CD4-positive, CD25-positive, alpha-beta regulatory T cell (primary cell): ENCODE measurements around the gene CORO2A. TPM values are rescaled to one million over a fixed set of nuclear protein-coding genes. Genes with fewer than 3 reads are reported as not detected.

Source experiments
- ATAC-seq, 2 donors: fragments of 150-1000 bp; cut with Tn5 transposase; one replicate each; pipeline ENCODE4 v1.10.0; 2021; ENCODE audit warnings: low read depth in 2 of 2, moderate number of reproducible peaks in 2 of 2, moderate library complexity in 1 of 2
- DNase-seq, 3 donors: peaks; one replicate each; pipeline versions ENCODE4 v3.0.0 to v3.0.0-alpha.2; 2012 to 2022; ENCODE audit warnings: mixed read lengths in 1 of 3
- H3K27ac ChIP-seq: one replicate; pipeline ENCODE4 v1.7.0; 2013; ENCODE audit warnings: mild to moderate bottlenecking, low read length; ENCODE audit not compliant: insufficient read depth, poor library complexity, severe bottlenecking
- H3K27me3 ChIP-seq: one replicate; pipeline ENCODE4 v1.7.0; 2013; ENCODE audit warnings: low read length; ENCODE audit not compliant: control insufficient read depth, insufficient read depth
- H3K36me3 ChIP-seq: one replicate; pipeline ENCODE4 v1.7.0; 2013; ENCODE audit warnings: mild to moderate bottlenecking, low read length, moderate library complexity; ENCODE audit not compliant: control insufficient read depth, insufficient read depth
- H3K4me1 ChIP-seq: 2 replicates; pipeline ENCODE4 v1.7.0; 2013; ENCODE audit warnings: mild to moderate bottlenecking, low read length; ENCODE audit not compliant: insufficient read depth, control insufficient read depth, poor library complexity, severe bottlenecking
- H3K4me3 ChIP-seq: one replicate; pipeline ENCODE4 v1.7.0; 2013; ENCODE audit warnings: low read depth, mild to moderate bottlenecking, low read length, moderate library complexity
- H3K9me3 ChIP-seq, 2 experiments: 1 replicate in 1 of 2; 2 replicates in 1 of 2; pipeline ENCODE4 v1.7.0; 2013; ENCODE audit warnings: low read length in 2 of 2, mild to moderate bottlenecking in 1 of 2, moderate library complexity in 1 of 2; ENCODE audit not compliant: control insufficient read depth in 2 of 2
- H3K27ac Mint-ChIP-seq, 3 donors: one replicate each; pipeline ENCODE4 v1.8.0; 2020 to 2022; ENCODE audit warnings: mild to moderate bottlenecking in 3 of 3, mixed read lengths in 3 of 3, moderate library complexity in 2 of 3
- H3K27me3 Mint-ChIP-seq: one replicate; pipeline ENCODE4 v1.8.0; 2022; ENCODE audit warnings: mild to moderate bottlenecking, mixed read lengths
- H3K36me3 Mint-ChIP-seq: one replicate; pipeline ENCODE4 v1.8.0; 2020; ENCODE audit warnings: mixed read lengths
- H3K4me1 Mint-ChIP-seq, 4 donors: one replicate each; pipeline ENCODE4 v1.8.0; 2020 to 2022; ENCODE audit warnings: mixed read lengths in 4 of 4, mild to moderate bottlenecking in 1 of 4
- H3K4me3 Mint-ChIP-seq, 4 donors: one replicate each; pipeline ENCODE4 v1.8.0; 2020 to 2022; ENCODE audit warnings: mild to moderate bottlenecking in 4 of 4, mixed read lengths in 4 of 4, moderate library complexity in 3 of 4
- H3K9me3 Mint-ChIP-seq, 7 donors: one replicate each; pipeline ENCODE4 v1.8.0; 2020 to 2022; ENCODE audit warnings: mixed read lengths in 7 of 7, mild to moderate bottlenecking in 3 of 7, moderate library complexity in 2 of 7
- polyA plus RNA-seq, 4 donors: library from polyadenylated mRNA; unstranded; fragments of 300-500 nt; fragmentation: Illumina TruSeq; gene quantifications; one replicate each; pipeline ENCODE4 v1.2.3, GENCODE V29; 2021
- total RNA-seq: library from RNA; stranded (reverse); gene quantifications from one replicate; pipeline ENCODE4 v1.2.3, GENCODE V29; 2022

CORO2A gene
- total and polyA plus RNA-seq, 5 donors from 2014 or later: 13.4 to 27.0 (median 14.1) TPM

DNA sequence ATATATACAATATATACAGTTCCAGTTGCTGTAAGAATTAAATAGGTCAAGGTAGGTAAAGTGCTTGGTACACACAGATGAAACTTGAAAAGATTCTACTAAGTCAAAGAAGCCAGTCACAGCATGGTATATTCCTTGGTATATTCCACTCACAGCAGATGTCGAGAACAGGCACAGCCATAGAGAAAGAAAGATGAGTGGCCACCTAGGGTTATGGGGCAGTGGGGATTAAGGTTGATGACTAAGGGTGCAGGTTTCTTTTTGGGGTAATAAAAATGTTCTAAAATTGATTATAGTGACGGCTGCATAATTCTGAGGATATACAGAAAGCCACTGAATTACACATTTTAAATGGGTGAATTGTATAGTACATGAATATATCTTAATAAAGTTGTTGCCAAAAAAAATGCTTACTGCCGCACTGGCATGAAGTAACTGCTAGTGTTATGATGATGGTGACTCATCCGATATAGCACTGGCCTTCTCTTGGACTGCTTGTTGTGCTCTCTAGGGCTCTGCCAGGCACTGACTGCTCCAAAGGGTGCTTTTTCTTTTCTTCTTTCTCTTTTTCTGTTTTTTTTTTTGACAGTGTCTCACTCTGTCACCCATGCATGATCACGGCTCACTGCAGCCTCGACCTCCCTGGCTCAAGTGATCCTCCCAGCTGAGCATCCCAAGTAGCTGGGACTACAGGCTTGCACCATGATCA lies 39.5 kb upstream of the CORO2A start:
- Mint-ChIP-seq H3K9me3 (no peaks in the 10 kb centered on the region), H3K27ac (no peak overlapping the region), H3K4me3 (no peak overlapping the region), H3K27me3 (no peaks in the 10 kb centered on the region), H3K36me3 (peaks cover 45% of the 10 kb centered on the region), H3K4me1 (peaks cover 0 to 4% (median 0%) of the 10 kb centered on the region in 4 donors)
- no peaks in the 10 kb centered on the region for H3K9me3 ChIP-seq
- H3K4me1 ChIP-seq: no peaks in the 10 kb centered on the region
- H3K27me3 ChIP-seq: no peaks in the 10 kb centered on the region
- ATAC-seq (no peak), DNase-seq (no peak)
- H3K36me3 ChIP-seq: peaks cover 45% of the 10 kb centered on the region
- no peak overlapping the region for H3K27ac ChIP-seq
- H3K4me3 ChIP-seq: no peak overlapping the region

DNA sequence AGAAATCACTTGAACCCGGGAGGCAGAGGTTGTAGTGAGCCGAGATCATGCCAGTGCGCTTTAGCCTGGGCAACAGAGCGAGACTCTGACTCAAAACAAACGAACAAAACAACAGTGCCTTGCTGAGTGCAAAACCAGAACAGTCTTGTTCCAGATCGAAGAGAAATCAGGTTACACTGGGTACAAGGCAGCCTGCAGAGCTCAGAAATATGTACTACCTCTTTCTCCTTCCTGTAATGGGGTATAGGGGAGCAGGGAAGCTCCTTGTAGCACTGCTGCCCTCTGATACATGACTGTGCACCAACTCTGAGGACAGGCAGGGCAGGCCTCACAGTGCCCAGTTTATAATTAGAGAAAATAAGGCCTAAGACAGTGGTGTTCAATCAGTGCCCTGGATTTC lies 38.4 kb upstream of the CORO2A start:
- Mint-ChIP-seq H3K36me3 (peaks cover 53% of the 10 kb centered on the region), H3K4me1 (peaks cover 0 to 4% (median 0%) of the 10 kb centered on the region in 4 donors), H3K27me3 (no peaks in the 10 kb centered on the region), H3K27ac (no peak overlapping the region), H3K4me3 (no peak overlapping the region), H3K9me3 (no peaks in the 10 kb centered on the region)
- no peaks in the 10 kb centered on the region for H3K9me3 ChIP-seq
- H3K4me3 ChIP-seq: no peak overlapping the region
- ATAC-seq (no peak), DNase-seq (no peak)
- H3K27ac ChIP-seq: no peak overlapping the region
- no peaks in the 10 kb centered on the region for H3K27me3 ChIP-seq
- peaks cover 50% of the 10 kb centered on the region for H3K36me3 ChIP-seq
- no peaks in the 10 kb centered on the region for H3K4me1 ChIP-seq

DNA sequence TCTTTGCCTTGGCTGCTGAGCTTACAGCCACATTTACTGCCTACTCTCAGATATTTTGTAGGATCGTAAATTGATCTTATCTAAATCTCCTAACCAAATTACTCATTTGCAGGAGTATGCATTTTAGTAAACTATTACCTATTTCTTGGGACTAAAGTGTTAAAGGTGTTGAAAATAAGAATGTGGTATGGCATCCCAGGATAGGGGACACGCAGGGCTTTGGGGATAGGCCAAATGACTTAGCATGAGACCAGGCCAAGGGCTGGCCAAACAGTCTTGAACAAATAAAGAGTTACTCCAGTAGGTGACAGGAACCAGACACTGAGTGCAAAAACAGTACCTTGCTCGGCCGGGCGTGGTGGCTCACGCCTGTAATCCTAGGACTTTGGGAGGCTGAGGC lies 37.9 kb upstream of the CORO2A start:
- Mint-ChIP-seq H3K27ac (peak overlapping the region in 1 of 3 donors; percentile 25), H3K4me1 (peaks cover 0 to 3% (median 0%) of the 10 kb centered on the region in 4 donors), H3K9me3 (no peaks in the 10 kb centered on the region), H3K27me3 (no peaks in the 10 kb centered on the region), H3K36me3 (peaks cover 49% of the 10 kb centered on the region), H3K4me3 (no peak overlapping the region)
- Histone ChIP-seq H3K27ac (no peak overlapping the region), H3K36me3 (peaks cover 53% of the 10 kb centered on the region), H3K27me3 (no peaks in the 10 kb centered on the region), H3K9me3 (no peaks in the 10 kb centered on the region), H3K4me3 (no peak overlapping the region), H3K4me1 (no peaks in the 10 kb centered on the region)
- no peak for ATAC-seq
- DNase-seq: no peak

- no peak overlapping the region for H3K4me3 Mint-ChIP-seq
- peaks cover 59% of the 10 kb centered on the region for H3K36me3 ChIP-seq
These were observed 37.2 kb upstream of the CORO2A start for GRCh38 chr9:98229620-98230019.

GRCh38 chr9:98229090-98229395 lies 36.6 kb upstream of the CORO2A start:
- no peak for ATAC-seq
- H3K36me3 Mint-ChIP-seq: peaks cover 43% of the 10 kb centered on the region
- no peaks in the 10 kb centered on the region for H3K9me3 Mint-ChIP-seq
- H3K4me3 Mint-ChIP-seq: no peak overlapping the region
- no peak for DNase-seq
- H3K27ac ChIP-seq: no peak overlapping the region
- H3K4me1 ChIP-seq: no peaks in the 10 kb centered on the region
- peaks cover 56% of the 10 kb centered on the region for H3K36me3 ChIP-seq
- H3K27ac Mint-ChIP-seq: no peak overlapping the region
- H3K27me3 Mint-ChIP-seq: no peaks in the 10 kb centered on the region
- no peak overlapping the region for H3K4me3 ChIP-seq
- H3K4me1 Mint-ChIP-seq: no peaks in the 10 kb centered on the region
- no peaks in the 10 kb centered on the region for H3K9me3 ChIP-seq
- H3K27me3 ChIP-seq: no peaks in the 10 kb centered on the region

More at GRCh38 chr9:98229620-98230019, 37.2 kb upstream of the CORO2A start:
- no peaks in the 10 kb centered on the region for H3K27me3 ChIP-seq
- Mint-ChIP-seq H3K9me3 (no peaks in the 10 kb centered on the region), H3K27me3 (no peaks in the 10 kb centered on the region), H3K27ac (peak overlapping the region in 2 of 3 donors; percentile 25 to 69), H3K36me3 (peaks cover 45% of the 10 kb centered on the region), H3K4me1 (no peaks in the 10 kb centered on the region)
- no peaks in the 10 kb centered on the region for H3K4me1 ChIP-seq
- no peak for DNase-seq
- H3K4me3 ChIP-seq: no peak overlapping the region
- no peak overlapping the region for H3K27ac ChIP-seq
- no peak for ATAC-seq
- H3K9me3 ChIP-seq: no peaks in the 10 kb centered on the region

- H3K4me1 ChIP-seq: no peaks in the 10 kb centered on the region
- Mint-ChIP-seq H3K4me1 (no peaks in the 10 kb centered on the region), H3K27ac (peak overlapping the region in 1 of 3 donors; percentile 78), H3K4me3 (no peak overlapping the region), H3K36me3 (peaks cover 38% of the 10 kb centered on the region), H3K27me3 (no peaks in the 10 kb centered on the region), H3K9me3 (no peaks in the 10 kb centered on the region)
- no peak overlapping the region for H3K27ac ChIP-seq
- no peaks in the 10 kb centered on the region for H3K9me3 ChIP-seq
- ATAC-seq (no peak), DNase-seq (no peak)
- H3K27me3 ChIP-seq: no peaks in the 10 kb centered on the region
- no peak overlapping the region for H3K4me3 ChIP-seq
- H3K36me3 ChIP-seq: peaks cover 56% of the 10 kb centered on the region
These were observed 36.1 kb upstream of the CORO2A start for GRCh38 chr9:98228392-98229089.

GRCh38 chr9:98227883-98228282 lies 35.4 kb upstream of the CORO2A start:
- H3K4me3 ChIP-seq: no peak overlapping the region

DNA sequence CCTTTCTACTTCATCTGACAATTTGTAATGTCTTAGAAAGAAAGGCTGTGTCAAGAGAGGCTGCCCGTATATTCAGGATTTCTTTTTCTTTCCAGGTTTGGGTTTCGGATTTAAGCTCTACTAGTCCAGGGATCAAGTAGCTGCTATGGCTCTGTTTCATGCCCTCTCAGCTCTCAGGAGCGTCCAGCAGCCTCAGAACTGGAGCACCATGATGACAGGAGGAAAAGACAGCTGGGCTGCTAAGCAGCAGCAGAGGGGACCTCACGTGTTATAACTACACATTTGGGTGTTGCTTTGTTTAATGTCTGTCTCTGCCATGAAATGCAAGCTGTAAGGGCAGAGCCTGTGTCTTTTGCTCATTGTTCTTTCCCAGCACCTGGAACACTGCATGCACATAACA lies 34.5 kb upstream of the CORO2A start:
- H3K27me3 ChIP-seq: no peaks in the 10 kb centered on the region
- H3K4me1 Mint-ChIP-seq: peaks cover 0 to 4% (median 0%) of the 10 kb centered on the region in 4 donors
- no peak overlapping the region for H3K4me3 Mint-ChIP-seq
- DNase-seq (no peak), ATAC-seq (no peak)
- H3K9me3 ChIP-seq: no peaks in the 10 kb centered on the region
- peaks cover 45% of the 10 kb centered on the region for H3K36me3 Mint-ChIP-seq
- peaks cover 46% of the 10 kb centered on the region for H3K36me3 ChIP-seq
- H3K27ac Mint-ChIP-seq: no peak overlapping the region
- no peaks in the 10 kb centered on the region for H3K27me3 Mint-ChIP-seq
- no peak overlapping the region for H3K4me3 ChIP-seq
- no peak overlapping the region for H3K27ac ChIP-seq
- no peaks in the 10 kb centered on the region for H3K4me1 ChIP-seq
- no peaks in the 10 kb centered on the region for H3K9me3 Mint-ChIP-seq

More at GRCh38 chr9:98227883-98228282, 35.4 kb upstream of the CORO2A start:
- Mint-ChIP-seq H3K27me3 (no peaks in the 10 kb centered on the region), H3K36me3 (peaks cover 40% of the 10 kb centered on the region), H3K4me1 (peaks cover 0 to 4% (median 0%) of the 10 kb centered on the region in 4 donors), H3K4me3 (no peak overlapping the region), H3K9me3 (no peaks in the 10 kb centered on the region), H3K27ac (peak overlapping the region in 1 of 3 donors; percentile 78)
- DNase-seq (no peak), ATAC-seq (no peak)
- no peaks in the 10 kb centered on the region for H3K9me3 ChIP-seq
- H3K27me3 ChIP-seq: no peaks in the 10 kb centered on the region
- H3K36me3 ChIP-seq: peaks cover 49% of the 10 kb centered on the region
- H3K27ac ChIP-seq: no peak overlapping the region
- H3K4me1 ChIP-seq: no peaks in the 10 kb centered on the region
